ENCODE results near the gene USPL1. TPM values are rescaled to one million over a fixed set of nuclear protein-coding genes. Genes with fewer than 3 reads are reported as not detected.

The USPL1 gene
- polyA plus RNA-seq, 1 donor from 2014 or later, result 60.1 TPM

DNA sequence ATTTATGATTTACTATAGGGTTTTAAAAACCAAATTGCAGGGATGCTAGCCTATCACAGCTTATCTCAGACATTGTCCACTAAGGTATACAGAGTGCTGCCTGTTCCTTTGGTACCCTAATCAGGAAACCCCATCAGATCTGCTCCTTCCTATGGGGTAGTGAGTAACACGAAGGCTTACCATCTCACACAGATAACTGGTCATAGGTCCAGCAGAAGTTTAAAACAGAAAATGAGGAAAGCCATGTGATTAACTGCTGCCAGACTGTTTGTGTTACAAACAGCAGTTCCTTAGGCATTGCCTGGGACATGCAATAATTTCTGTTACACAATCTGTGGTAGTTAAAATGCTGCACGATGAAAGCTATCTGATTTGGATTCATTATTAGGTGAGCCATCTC is 64.1 kb downstream of the USPL1 start:
- Histone ChIP-seq H3K79me2 (replicated peaks; ENCODE audit: insufficient read depth, low read length) (no peaks in the 10 kb centered on the region), H3K27me3 (ENCODE audit: insufficient read depth, low read depth, low read length) (no peaks in the 10 kb centered on the region), H3K4me2 (ENCODE audit: low read length) (no peak overlapping the region), H4K20me1 (ENCODE audit: insufficient read depth) (no peaks in the 10 kb centered on the region), H3K36me3 (ENCODE audit: insufficient read depth, low read length) (no peaks in the 10 kb centered on the region), H3K27ac (ENCODE audit: low read length) (no peak overlapping the region), H3K4me3 (ENCODE audit: low read length) (no peak overlapping the region), H3F3A (ENCODE audit: insufficient read depth, low read length, poor library complexity, severe bottlenecking) (no peaks in the 10 kb centered on the region), H2AFZ (ENCODE audit: low read depth, low read length) (no peak overlapping the region), H3K9me2 (ENCODE audit: insufficient read depth, low read length) (no peaks in the 10 kb centered on the region), H3K9me3 (ENCODE audit: low read length) (no peaks in the 10 kb centered on the region), H3K9ac (ENCODE audit: low read length) (no peak overlapping the region)
- TF ChIP-seq, protein P1, sequence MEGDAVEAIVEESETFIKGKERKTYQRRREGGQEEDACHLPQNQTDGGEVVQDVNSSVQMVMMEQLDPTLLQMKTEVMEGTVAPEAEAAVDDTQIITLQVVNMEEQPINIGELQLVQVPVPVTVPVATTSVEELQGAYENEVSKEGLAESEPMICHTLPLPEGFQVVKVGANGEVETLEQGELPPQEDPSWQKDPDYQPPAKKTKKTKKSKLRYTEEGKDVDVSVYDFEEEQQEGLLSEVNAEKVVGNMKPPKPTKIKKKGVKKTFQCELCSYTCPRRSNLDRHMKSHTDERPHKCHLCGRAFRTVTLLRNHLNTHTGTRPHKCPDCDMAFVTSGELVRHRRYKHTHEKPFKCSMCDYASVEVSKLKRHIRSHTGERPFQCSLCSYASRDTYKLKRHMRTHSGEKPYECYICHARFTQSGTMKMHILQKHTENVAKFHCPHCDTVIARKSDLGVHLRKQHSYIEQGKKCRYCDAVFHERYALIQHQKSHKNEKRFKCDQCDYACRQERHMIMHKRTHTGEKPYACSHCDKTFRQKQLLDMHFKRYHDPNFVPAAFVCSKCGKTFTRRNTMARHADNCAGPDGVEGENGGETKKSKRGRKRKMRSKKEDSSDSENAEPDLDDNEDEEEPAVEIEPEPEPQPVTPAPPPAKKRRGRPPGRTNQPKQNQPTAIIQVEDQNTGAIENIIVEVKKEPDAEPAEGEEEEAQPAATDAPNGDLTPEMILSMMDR (IDR thresholded peaks at IDR 0.05; ENCODE audit: poor library complexity, severe bottlenecking), result no peak
- TF ChIP-seq EP300 (conservative IDR thresholded peaks at IDR 0.05; ENCODE audit: poor library complexity, severe bottlenecking) (no peak), TAF1 (IDR thresholded peaks at IDR 0.05; ENCODE audit: low read depth) (no peak), SMC3 (conservative IDR thresholded peaks at IDR 0.05; ENCODE audit: poor library complexity) (no peak), MXI1 (conservative IDR thresholded peaks at IDR 0.05; ENCODE audit: poor library complexity, severe bottlenecking) (no peak), RAD21 (conservative IDR thresholded peaks at IDR 0.05) (no peak), POLR2AphosphoS5 (IDR thresholded peaks at IDR 0.05) (no peak), EZH2 (IDR thresholded peaks at IDR 0.05; ENCODE audit: borderline replicate concordance, insufficient read depth, low read length, poor library complexity, severe bottlenecking) (no peak)
- TF ChIP-seq, protein P2, sequence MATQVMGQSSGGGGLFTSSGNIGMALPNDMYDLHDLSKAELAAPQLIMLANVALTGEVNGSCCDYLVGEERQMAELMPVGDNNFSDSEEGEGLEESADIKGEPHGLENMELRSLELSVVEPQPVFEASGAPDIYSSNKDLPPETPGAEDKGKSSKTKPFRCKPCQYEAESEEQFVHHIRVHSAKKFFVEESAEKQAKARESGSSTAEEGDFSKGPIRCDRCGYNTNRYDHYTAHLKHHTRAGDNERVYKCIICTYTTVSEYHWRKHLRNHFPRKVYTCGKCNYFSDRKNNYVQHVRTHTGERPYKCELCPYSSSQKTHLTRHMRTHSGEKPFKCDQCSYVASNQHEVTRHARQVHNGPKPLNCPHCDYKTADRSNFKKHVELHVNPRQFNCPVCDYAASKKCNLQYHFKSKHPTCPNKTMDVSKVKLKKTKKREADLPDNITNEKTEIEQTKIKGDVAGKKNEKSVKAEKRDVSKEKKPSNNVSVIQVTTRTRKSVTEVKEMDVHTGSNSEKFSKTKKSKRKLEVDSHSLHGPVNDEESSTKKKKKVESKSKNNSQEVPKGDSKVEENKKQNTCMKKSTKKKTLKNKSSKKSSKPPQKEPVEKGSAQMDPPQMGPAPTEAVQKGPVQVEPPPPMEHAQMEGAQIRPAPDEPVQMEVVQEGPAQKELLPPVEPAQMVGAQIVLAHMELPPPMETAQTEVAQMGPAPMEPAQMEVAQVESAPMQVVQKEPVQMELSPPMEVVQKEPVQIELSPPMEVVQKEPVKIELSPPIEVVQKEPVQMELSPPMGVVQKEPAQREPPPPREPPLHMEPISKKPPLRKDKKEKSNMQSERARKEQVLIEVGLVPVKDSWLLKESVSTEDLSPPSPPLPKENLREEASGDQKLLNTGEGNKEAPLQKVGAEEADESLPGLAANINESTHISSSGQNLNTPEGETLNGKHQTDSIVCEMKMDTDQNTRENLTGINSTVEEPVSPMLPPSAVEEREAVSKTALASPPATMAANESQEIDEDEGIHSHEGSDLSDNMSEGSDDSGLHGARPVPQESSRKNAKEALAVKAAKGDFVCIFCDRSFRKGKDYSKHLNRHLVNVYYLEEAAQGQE (IDR thresholded peaks at IDR 0.05; ENCODE audit: borderline replicate concordance), result no peak

DNA sequence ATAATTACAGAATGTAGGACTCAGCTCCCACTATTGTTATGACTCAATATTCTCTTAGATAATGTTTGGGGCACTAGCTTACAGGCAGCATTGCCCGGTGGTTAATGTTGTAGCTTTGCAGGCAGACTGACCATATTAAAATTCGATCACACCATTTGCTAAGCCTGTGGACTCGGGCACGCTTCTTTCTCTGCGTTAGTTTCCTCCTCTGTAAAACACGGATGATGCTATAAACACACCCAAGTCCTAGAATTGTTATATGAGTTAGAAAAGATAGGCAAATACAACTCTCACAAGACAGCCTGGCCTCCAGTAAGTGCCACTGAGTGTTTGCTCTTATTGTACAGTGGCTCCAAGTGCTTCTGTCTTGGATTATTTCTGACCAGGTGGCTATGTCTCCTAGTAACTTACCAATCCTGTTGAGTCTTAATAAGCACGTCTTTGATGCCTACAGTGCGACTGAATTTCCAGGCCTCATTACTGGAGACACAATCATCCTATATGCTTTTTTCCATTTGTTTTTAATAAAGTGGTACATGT is 67.7 kb downstream of the USPL1 start:
- no peaks in the 10 kb centered on the region for H3K79me2 ChIP-seq (replicated peaks; ENCODE audit: insufficient read depth, low read length)
- no peak for TF ChIP-seq MXI1 (conservative IDR thresholded peaks at IDR 0.05; ENCODE audit: poor library complexity, severe bottlenecking)
- no peak overlapping the region for H2AFZ ChIP-seq (ENCODE audit: low read depth, low read length)
- no peak overlapping the region for H3K4me3 ChIP-seq (ENCODE audit: low read length)
- H3F3A ChIP-seq (ENCODE audit: insufficient read depth, low read length, poor library complexity, severe bottlenecking), result no peaks in the 10 kb centered on the region
- H3K9ac ChIP-seq (ENCODE audit: low read length), result no peak overlapping the region
- H3K27ac ChIP-seq (ENCODE audit: low read length), result no peak overlapping the region
- no peak overlapping the region for H3K4me2 ChIP-seq (ENCODE audit: low read length)
- H3K36me3 ChIP-seq (ENCODE audit: insufficient read depth, low read length), result no peaks in the 10 kb centered on the region
- H3K27me3 ChIP-seq (ENCODE audit: insufficient read depth, low read depth, low read length), result no peaks in the 10 kb centered on the region
- H3K9me2 ChIP-seq (ENCODE audit: insufficient read depth, low read length), result no peaks in the 10 kb centered on the region
- no peaks in the 10 kb centered on the region for H3K9me3 ChIP-seq (ENCODE audit: low read length)
- H4K20me1 ChIP-seq (ENCODE audit: insufficient read depth), result no peaks in the 10 kb centered on the region

DNA sequence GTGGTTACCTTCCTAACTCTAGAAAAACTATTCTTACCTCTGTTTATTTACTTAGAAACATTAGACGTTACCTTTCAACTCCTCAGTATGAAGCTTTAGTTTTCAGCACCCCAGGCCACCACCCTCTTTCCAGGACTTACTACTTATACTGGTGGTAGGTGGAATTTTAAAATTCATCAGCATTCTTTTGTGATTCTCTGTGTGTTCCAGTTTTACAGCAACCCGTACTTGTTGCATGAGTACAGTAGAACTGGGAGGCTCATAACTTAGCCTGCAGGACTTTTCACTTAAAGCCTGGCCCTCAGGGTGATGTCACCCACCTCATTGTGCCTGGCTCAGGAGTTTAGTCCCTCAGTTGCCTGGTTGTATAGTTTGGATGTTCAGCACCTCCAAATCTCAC is 68.3 kb downstream of the USPL1 start:
- Histone ChIP-seq H3K36me3 (ENCODE audit: insufficient read depth, low read length) (no peaks in the 10 kb centered on the region), H3K9me2 (ENCODE audit: insufficient read depth, low read length) (no peaks in the 10 kb centered on the region), H3K9me3 (ENCODE audit: low read length) (no peaks in the 10 kb centered on the region), H3K27ac (ENCODE audit: low read length) (no peak overlapping the region), H3K27me3 (ENCODE audit: insufficient read depth, low read depth, low read length) (no peaks in the 10 kb centered on the region), H2AFZ (ENCODE audit: low read depth, low read length) (no peak overlapping the region), H4K20me1 (ENCODE audit: insufficient read depth) (no peaks in the 10 kb centered on the region), H3K4me3 (ENCODE audit: low read length) (no peak overlapping the region), H3K4me2 (ENCODE audit: low read length) (no peak overlapping the region), H3K9ac (ENCODE audit: low read length) (no peak overlapping the region), H3K79me2 (replicated peaks; ENCODE audit: insufficient read depth, low read length) (no peaks in the 10 kb centered on the region), H3F3A (ENCODE audit: insufficient read depth, low read length, poor library complexity, severe bottlenecking) (no peaks in the 10 kb centered on the region)
- TF ChIP-seq TAF1 (IDR thresholded peaks at IDR 0.05; ENCODE audit: low read depth), result no peak
- TF ChIP-seq, protein P2 (IDR thresholded peaks at IDR 0.05; ENCODE audit: borderline replicate concordance), result no peak
- TF ChIP-seq EZH2 (IDR thresholded peaks at IDR 0.05; ENCODE audit: borderline replicate concordance, insufficient read depth, low read length, poor library complexity, severe bottlenecking), result no peak
- TF ChIP-seq, protein P1 (IDR thresholded peaks at IDR 0.05; ENCODE audit: poor library complexity, severe bottlenecking), result no peak
- no peak for TF ChIP-seq POLR2AphosphoS5 (IDR thresholded peaks at IDR 0.05)
- TF ChIP-seq RAD21 (conservative IDR thresholded peaks at IDR 0.05), result no peak
- no peak for TF ChIP-seq SMC3 (conservative IDR thresholded peaks at IDR 0.05; ENCODE audit: poor library complexity)
- TF ChIP-seq MXI1 (conservative IDR thresholded peaks at IDR 0.05; ENCODE audit: poor library complexity, severe bottlenecking), result no peak
- TF ChIP-seq EP300 (conservative IDR thresholded peaks at IDR 0.05; ENCODE audit: poor library complexity, severe bottlenecking), result no peak

All from neural cell (in vitro differentiated cells).